Measurements from ENCODE around the gene TMEM134.

Gene TMEM134

GRCh38 chr11:67450796-67451657, 18.0 kb downstream of the TMEM134 start:
- Mint-ChIP-seq H3K27me3 (ENCODE audit: low read depth) (no peaks in the 10 kb centered on the region), H3K36me3 (ENCODE audit: low read depth) (no peaks in the 10 kb centered on the region), H3K4me1 (ENCODE audit: low read depth) (peaks cover 18% of the 10 kb centered on the region), H3K4me3 (no peak overlapping the region), H3K9me3 (no peaks in the 10 kb centered on the region), H3K27ac (no peak overlapping the region)
- no peak for DNase-seq (ENCODE audit: low spot score)

- no peaks in the 10 kb centered on the region for H3K9me3 Mint-ChIP-seq
- H3K4me1 Mint-ChIP-seq (ENCODE audit: low read depth) = peaks cover 36% of the 10 kb centered on the region
- DNase-seq (ENCODE audit: low spot score) = no peak
- H3K4me3 Mint-ChIP-seq = no peak overlapping the region
- peak overlapping the region; percentile 24 for H3K27ac Mint-ChIP-seq
- no peaks in the 10 kb centered on the region for H3K36me3 Mint-ChIP-seq (ENCODE audit: low read depth)
- no peaks in the 10 kb centered on the region for H3K27me3 Mint-ChIP-seq (ENCODE audit: low read depth)
Observed at GRCh38 chr11:67449116-67449844, 19.8 kb downstream of the TMEM134 start.

- H3K4me3 Mint-ChIP-seq = no peak overlapping the region
- no peaks in the 10 kb centered on the region for H3K36me3 Mint-ChIP-seq (ENCODE audit: low read depth)
- H3K27me3 Mint-ChIP-seq (ENCODE audit: low read depth) = no peaks in the 10 kb centered on the region
- H3K27ac Mint-ChIP-seq = peak overlapping the region; percentile 45
- no peaks in the 10 kb centered on the region for H3K9me3 Mint-ChIP-seq
- no peak for DNase-seq (ENCODE audit: low spot score)
- peaks cover 37% of the 10 kb centered on the region for H3K4me1 Mint-ChIP-seq (ENCODE audit: low read depth)
Observed at GRCh38 chr11:67448220-67448609, 20.8 kb downstream of the TMEM134 start.

GRCh38 chr11:67445515-67445914, 23.5 kb downstream of the TMEM134 start:
- Mint-ChIP-seq H3K4me1 (ENCODE audit: low read depth) (peaks cover 47% of the 10 kb centered on the region), H3K4me3 (peak overlapping the region; percentile 78), H3K9me3 (no peaks in the 10 kb centered on the region), H3K36me3 (ENCODE audit: low read depth) (peaks cover 4% of the 10 kb centered on the region), H3K27ac (peak overlapping the region; percentile 91), H3K27me3 (ENCODE audit: low read depth) (no peaks in the 10 kb centered on the region)
- DNase-seq (ENCODE audit: low spot score) = no peak

GRCh38 chr11:67442504-67443404, 26.3 kb downstream of the TMEM134 start:
- Mint-ChIP-seq H3K9me3 (no peaks in the 10 kb centered on the region), H3K27me3 (ENCODE audit: low read depth) (no peaks in the 10 kb centered on the region), H3K4me1 (ENCODE audit: low read depth) (peaks cover 54% of the 10 kb centered on the region), H3K4me3 (peak overlapping the region; percentile 75), H3K27ac (peak overlapping the region; percentile 84), H3K36me3 (ENCODE audit: low read depth) (peaks cover 18% of the 10 kb centered on the region)
- no peak for DNase-seq (ENCODE audit: low spot score)

GRCh38 chr11:67441731-67442351, 27.2 kb downstream of the TMEM134 start:
- Mint-ChIP-seq H3K9me3 (no peaks in the 10 kb centered on the region), H3K27me3 (ENCODE audit: low read depth) (no peaks in the 10 kb centered on the region), H3K36me3 (ENCODE audit: low read depth) (peaks cover 25% of the 10 kb centered on the region), H3K4me3 (peak overlapping the region; percentile 75), H3K27ac (peak overlapping the region; percentile 67), H3K4me1 (ENCODE audit: low read depth) (peaks cover 50% of the 10 kb centered on the region)
- DNase-seq (ENCODE audit: low spot score) = no peak

- DNase-seq (ENCODE audit: low spot score) = no peak
- Mint-ChIP-seq H3K4me3 (peak overlapping the region; percentile 29), H3K27ac (peak overlapping the region; percentile 81)
Observed at GRCh38 chr11:67441098-67441563, 27.9 kb downstream of the TMEM134 start.

GRCh38 chr11:67440229-67441097, 28.6 kb downstream of the TMEM134 start:
- Mint-ChIP-seq H3K9me3 (no peaks in the 10 kb centered on the region), H3K27ac (peak overlapping the region; percentile 97), H3K4me3 (peak overlapping the region; percentile 99), H3K27me3 (ENCODE audit: low read depth) (no peaks in the 10 kb centered on the region), H3K4me1 (ENCODE audit: low read depth) (peaks cover 46% of the 10 kb centered on the region), H3K36me3 (ENCODE audit: low read depth) (peaks cover 33% of the 10 kb centered on the region)
- no peak for DNase-seq (ENCODE audit: low spot score)

More at GRCh38 chr11:67441098-67441563, 27.9 kb downstream of the TMEM134 start:
- H3K36me3 Mint-ChIP-seq (ENCODE audit: low read depth) = peaks cover 30% of the 10 kb centered on the region
- H3K27me3 Mint-ChIP-seq (ENCODE audit: low read depth) = no peaks in the 10 kb centered on the region
- H3K4me1 Mint-ChIP-seq (ENCODE audit: low read depth) = peaks cover 52% of the 10 kb centered on the region
- H3K9me3 Mint-ChIP-seq = no peaks in the 10 kb centered on the region

- no peaks in the 10 kb centered on the region for H3K9me3 Mint-ChIP-seq
- peak overlapping the region; percentile 97 for H3K27ac Mint-ChIP-seq
- DNase-seq (ENCODE audit: low spot score) = peak; percentile 50
- peak overlapping the region; percentile 99 for H3K4me3 Mint-ChIP-seq
- H3K27me3 Mint-ChIP-seq (ENCODE audit: low read depth) = no peaks in the 10 kb centered on the region
- H3K36me3 Mint-ChIP-seq (ENCODE audit: low read depth) = peaks cover 37% of the 10 kb centered on the region
- H3K4me1 Mint-ChIP-seq (ENCODE audit: low read depth) = peaks cover 40% of the 10 kb centered on the region
Observed at GRCh38 chr11:67439321-67440228, 29.5 kb downstream of the TMEM134 start.

GRCh38 chr11:67438158-67438902, 30.7 kb downstream of the TMEM134 start:
- H3K4me3 Mint-ChIP-seq = peak overlapping the region; percentile 99
- peak; percentile 81 for DNase-seq (ENCODE audit: low spot score)
- no peaks in the 10 kb centered on the region for H3K9me3 Mint-ChIP-seq
- no peaks in the 10 kb centered on the region for H3K27me3 Mint-ChIP-seq (ENCODE audit: low read depth)
- H3K4me1 Mint-ChIP-seq (ENCODE audit: low read depth) = peaks cover 40% of the 10 kb centered on the region
- peaks cover 41% of the 10 kb centered on the region for H3K36me3 Mint-ChIP-seq (ENCODE audit: low read depth)
- H3K27ac Mint-ChIP-seq = peak overlapping the region; percentile 97

- Mint-ChIP-seq H3K4me3 (peak overlapping the region; percentile 99), H3K9me3 (no peaks in the 10 kb centered on the region), H3K4me1 (ENCODE audit: low read depth) (peaks cover 41% of the 10 kb centered on the region), H3K36me3 (ENCODE audit: low read depth) (peaks cover 41% of the 10 kb centered on the region), H3K27ac (peak overlapping the region; percentile 91), H3K27me3 (ENCODE audit: low read depth) (no peaks in the 10 kb centered on the region)
- no peak for DNase-seq (ENCODE audit: low spot score)
Observed at GRCh38 chr11:67437809-67438157, 31.3 kb downstream of the TMEM134 start.
